ENCODE results near the gene HLA-B.

- no peak for TF ChIP-seq EP300 (IDR thresholded peaks at IDR 0.05)
- TF ChIP-seq EHMT2 (IDR thresholded peaks at IDR 0.05; ENCODE audit: low read depth) = no peak
- no peak for TF ChIP-seq CTCF (IDR thresholded peaks at IDR 0.05)
- no peak for TF ChIP-seq ZC3H11A (IDR thresholded peaks at IDR 0.05)
- TF ChIP-seq TP53 (CRISPR knock-in tag; IDR thresholded peaks at IDR 0.05) = no peak
- TF ChIP-seq POLR2A (IDR thresholded peaks at IDR 0.05; ENCODE audit: low read length) = no peak
- no peak for TF ChIP-seq USF2 (IDR thresholded peaks at IDR 0.05)
- TF ChIP-seq E2F6 (IDR thresholded peaks at IDR 0.05; ENCODE audit: borderline replicate concordance, low read depth) = no peak
- no peak for TF ChIP-seq JUNB (IDR thresholded peaks at IDR 0.05)
- no peak for TF ChIP-seq MAZ (IDR thresholded peaks at IDR 0.05; ENCODE audit: borderline replicate concordance, low read depth, low read length)
- no peak for TF ChIP-seq CHD4 (IDR thresholded peaks at IDR 0.05; ENCODE audit: borderline replicate concordance)
- TF ChIP-seq CEBPB (IDR thresholded peaks at IDR 0.05) = no peak
Observed at GRCh38 chr6:31368461-31368860, 11.5 kb upstream of the HLA-B start.

All from A549 (cell line).